GM12892 (cell line): Measurements from ENCODE around the gene XPO4.

Source experiments
- POLR2A ChIP-seq: IDR thresholded peaks from 2 replicates; pipeline ENCODE4 v1.6.1; 2011; ENCODE audit warnings: low read depth, low read length, control low read depth
- POLR2AphosphoS5 ChIP-seq: IDR thresholded peaks from 2 replicates; pipeline ENCODE4 v1.6.1; 2011; ENCODE audit warnings: low read depth, low read length, control low read depth
- TAF1 ChIP-seq: IDR thresholded peaks from 2 replicates; pipeline ENCODE4 v1.6.1; 2011; ENCODE audit warnings: low read depth, mild to moderate bottlenecking, control low read depth, low read length, borderline replicate concordance

GRCh38 chr13:20823071-20823470 is 79.5 kb downstream of the XPO4 start:
- TF ChIP-seq POLR2AphosphoS5: no peak
- TF ChIP-seq POLR2A: no peak
- TF ChIP-seq TAF1: no peak
